K562 (cell line): ENCODE results near the gene BZW2. TPM values are rescaled to one million over a fixed set of nuclear protein-coding genes. Genes with fewer than 3 reads are reported as not detected.

Experiments used
- E2F3 ChIP-seq: fragments of 250-450 bp; sonication (Bioruptor Pico); IDR thresholded peaks from 2 replicates; pipeline ENCODE4 v1.4.0; 2020; ENCODE audit warnings: mild to moderate bottlenecking
- HCFC1 ChIP-seq: IDR thresholded peaks from 2 replicates; pipeline ENCODE4 v1.6.1; 2012; ENCODE audit warnings: low read depth, low read length, improper control_type of control experiment
- L3MBTL2 ChIP-seq: fragments of 450-650 bp; IDR thresholded peaks from 2 replicates; pipeline ENCODE4 v1.6.1; 2016; ENCODE audit warnings: mild to moderate bottlenecking, moderate library complexity
- LCOR ChIP-seq: sonication (generic); formaldehyde crosslinking; IDR thresholded peaks from 2 replicates; pipeline ENCODE4 v1.8.0; 2022; ENCODE audit warnings: mild to moderate bottlenecking, missing genetic modification reagents
- MBD2 ChIP-seq: sonication (generic); IDR thresholded peaks from 2 replicates; pipeline ENCODE4 v1.6.1; 2016; ENCODE audit warnings: low read depth, borderline replicate concordance
- NCOA1 ChIP-seq: fragments of 450-650 bp; IDR thresholded peaks from 2 replicates; pipeline ENCODE4 v1.6.1; 2016; ENCODE audit warnings: low read depth
- NR4A1 ChIP-seq, 2 experiments: fragments of 250-450 bp in 1 of 2; fragments of 450-650 bp in 1 of 2; sonication (Bioruptor Pico) in 1 of 2; IDR thresholded peaks; 2 replicates each; pipeline versions ENCODE4 v1.4.0 to v1.6.1; 2016 to 2020; ENCODE audit warnings: mild to moderate bottlenecking in 2 of 2, missing compliant biosample characterization in 1 of 2, missing genetic modification characterization in 1 of 2, moderate library complexity in 1 of 2
- PPARD ChIP-seq: fragments of 250-450 bp; sonication (Bioruptor Pico); IDR thresholded peaks from 2 replicates; pipeline ENCODE4 v1.8.0; 2022; ENCODE audit warnings: inconsistent platforms, mild to moderate bottlenecking, moderate library complexity
- SMARCB1 ChIP-seq: IDR thresholded peaks from 2 replicates; pipeline ENCODE4 v1.6.1; 2011; ENCODE audit warnings: improper control_type of control experiment, low read depth; ENCODE audit not compliant: insufficient read length
- SP1 ChIP-seq: sonication (generic); formaldehyde crosslinking; IDR thresholded peaks from 2 replicates; pipeline ENCODE4 v1.8.1; 2022; ENCODE audit warnings: mild to moderate bottlenecking, missing genetic modification reagents
- TAL1 ChIP-seq: fragments of 450-650 bp; IDR thresholded peaks from 2 replicates; pipeline ENCODE4 v1.6.1; 2016; ENCODE audit warnings: mild to moderate bottlenecking
- ZC3H4 ChIP-seq: sonication (generic); formaldehyde crosslinking; IDR thresholded peaks from 2 replicates; pipeline ENCODE4 v1.9.0; 2021; ENCODE audit warnings: missing genetic modification reagents, borderline replicate concordance
- ZNF133 ChIP-seq: fragments of 250-450 bp; sonication (Bioruptor Pico); IDR thresholded peaks from 2 replicates; pipeline ENCODE4 v1.4.0; 2020; ENCODE audit warnings: mild to moderate bottlenecking
- polyA plus RNA-seq, 8 experiments: library from polyadenylated mRNA; depleted of rRNA in 4 of 8; stranded (reverse) in 5 of 8; unstranded in 3 of 8; fragments of >200 nt; fragmentation: Nextera tagmentation in 2 of 8; fragmentation: Illumina TruSeq in 1 of 8; extraction: Ambion mirVana in 2 of 8; extraction: Trizol in 1 of 8; gene quantifications; 2 replicates each; pipeline versions ENCODE4 v1.2.1 to v1.2.3, GENCODE V29; 2011 to 2014; ENCODE audit warnings: inconsistent platforms in 1 of 8, missing spikeins in 1 of 8
- total RNA-seq, 7 experiments: library from RNA; depleted of rRNA in 6 of 7; stranded (reverse); fragments of >200 nt in 6 of 7; fragmentation: Illumina TruSeq in 2 of 7; extraction: Trizol in 2 of 7; gene quantifications; 2 replicates each; pipeline versions ENCODE4 v1.2.1 to v1.2.3, GENCODE V29; 2011 to 2021; ENCODE audit warnings: low replicate concordance in 1 of 7
- TF ChIP-seq, protein P1 (sequence below), 2 experiments: fragments of 450-650 bp in 1 of 2; IDR thresholded peaks; 2 replicates each; pipeline ENCODE4 v1.6.1; 2011 to 2017; ENCODE audit warnings: low read depth in 2 of 2, antibody characterized with exemption in 1 of 2, borderline replicate concordance in 1 of 2, low read length in 1 of 2, mild to moderate bottlenecking in 1 of 2, mixed read lengths in 1 of 2; ENCODE audit not compliant: control insufficient read depth in 1 of 2
- TF ChIP-seq, protein P2 (sequence below): sonication (generic); formaldehyde crosslinking; IDR thresholded peaks from 2 replicates; pipeline ENCODE4 v1.8.1; 2023; ENCODE audit warnings: mild to moderate bottlenecking, missing genetic modification reagents
- TF ChIP-seq, protein P3 (sequence below): sonication (generic); formaldehyde crosslinking; IDR thresholded peaks from 2 replicates; pipeline ENCODE4 v1.9.0; 2022; ENCODE audit warnings: mild to moderate bottlenecking, missing genetic modification reagents

Gene BZW2
- total and polyA plus RNA-seq, 9 of the 15 experiments (the other 6 are each of a cell fraction or from before 2014, with no cell fraction given): 140 to 316 (median 173) TPM

DNA sequence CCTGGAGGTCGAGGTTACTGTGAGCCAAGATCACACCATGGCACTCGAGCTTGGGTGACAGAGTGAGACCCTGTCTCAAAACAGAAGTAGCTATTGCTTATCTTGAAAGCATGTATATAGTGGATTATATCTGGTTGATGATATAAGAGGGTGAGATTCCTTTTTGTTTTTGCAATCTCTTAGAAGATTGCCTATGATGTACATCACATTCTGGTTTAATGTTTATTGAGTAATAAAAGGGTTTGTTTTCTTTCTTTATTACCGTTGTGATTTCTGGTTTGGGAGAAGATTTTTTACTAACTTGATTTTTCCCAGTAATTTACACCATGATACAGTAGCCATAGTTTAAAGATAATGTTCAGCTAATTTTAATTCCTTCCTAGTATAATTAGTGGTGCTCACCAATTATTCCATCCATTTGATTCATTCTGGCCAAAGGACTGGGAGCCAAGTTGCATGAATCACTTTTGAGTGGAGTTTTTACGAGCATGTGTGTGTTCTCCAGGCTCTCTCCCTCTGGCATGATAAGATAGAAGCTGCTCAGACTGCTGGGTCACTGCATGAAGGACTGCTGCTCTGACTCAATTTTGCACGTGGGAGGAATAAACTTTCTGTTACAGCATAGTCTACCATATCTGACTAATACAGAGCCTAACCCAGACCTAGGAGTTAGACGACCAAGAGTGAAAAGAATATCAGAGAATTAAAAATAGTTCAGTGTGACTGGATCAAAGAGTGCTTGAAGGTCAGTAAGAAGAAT lies 94.1 kb downstream of the BZW2 start (continued):
- TF ChIP-seq LCOR (CRISPR knock-in tag): peak; percentile 82; the same call in 1 of the 2 replicates
- peak; percentile 92 for TF ChIP-seq L3MBTL2
- TF ChIP-seq TAL1: peak; percentile 91
- peak; percentile 44; the same call in 1 of the 2 replicates for TF ChIP-seq SP1
- TF ChIP-seq, protein P1, sequence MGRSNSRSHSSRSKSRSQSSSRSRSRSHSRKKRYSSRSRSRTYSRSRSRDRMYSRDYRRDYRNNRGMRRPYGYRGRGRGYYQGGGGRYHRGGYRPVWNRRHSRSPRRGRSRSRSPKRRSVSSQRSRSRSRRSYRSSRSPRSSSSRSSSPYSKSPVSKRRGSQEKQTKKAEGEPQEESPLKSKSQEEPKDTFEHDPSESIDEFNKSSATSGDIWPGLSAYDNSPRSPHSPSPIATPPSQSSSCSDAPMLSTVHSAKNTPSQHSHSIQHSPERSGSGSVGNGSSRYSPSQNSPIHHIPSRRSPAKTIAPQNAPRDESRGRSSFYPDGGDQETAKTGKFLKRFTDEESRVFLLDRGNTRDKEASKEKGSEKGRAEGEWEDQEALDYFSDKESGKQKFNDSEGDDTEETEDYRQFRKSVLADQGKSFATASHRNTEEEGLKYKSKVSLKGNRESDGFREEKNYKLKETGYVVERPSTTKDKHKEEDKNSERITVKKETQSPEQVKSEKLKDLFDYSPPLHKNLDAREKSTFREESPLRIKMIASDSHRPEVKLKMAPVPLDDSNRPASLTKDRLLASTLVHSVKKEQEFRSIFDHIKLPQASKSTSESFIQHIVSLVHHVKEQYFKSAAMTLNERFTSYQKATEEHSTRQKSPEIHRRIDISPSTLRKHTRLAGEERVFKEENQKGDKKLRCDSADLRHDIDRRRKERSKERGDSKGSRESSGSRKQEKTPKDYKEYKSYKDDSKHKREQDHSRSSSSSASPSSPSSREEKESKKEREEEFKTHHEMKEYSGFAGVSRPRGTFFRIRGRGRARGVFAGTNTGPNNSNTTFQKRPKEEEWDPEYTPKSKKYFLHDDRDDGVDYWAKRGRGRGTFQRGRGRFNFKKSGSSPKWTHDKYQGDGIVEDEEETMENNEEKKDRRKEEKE (IDR thresholded peaks at IDR 0.05; ENCODE audit: borderline replicate concordance in 1 of 2, control insufficient read depth in 1 of 2, low read depth in 2 of 2, low read length in 1 of 2): peak in 1 of 2 experiments; percentile 76; a peak in 1 of 4 replicates
- no peak for TF ChIP-seq ZNF133 (CRISPR knock-in tag)
- TF ChIP-seq, protein P2, sequence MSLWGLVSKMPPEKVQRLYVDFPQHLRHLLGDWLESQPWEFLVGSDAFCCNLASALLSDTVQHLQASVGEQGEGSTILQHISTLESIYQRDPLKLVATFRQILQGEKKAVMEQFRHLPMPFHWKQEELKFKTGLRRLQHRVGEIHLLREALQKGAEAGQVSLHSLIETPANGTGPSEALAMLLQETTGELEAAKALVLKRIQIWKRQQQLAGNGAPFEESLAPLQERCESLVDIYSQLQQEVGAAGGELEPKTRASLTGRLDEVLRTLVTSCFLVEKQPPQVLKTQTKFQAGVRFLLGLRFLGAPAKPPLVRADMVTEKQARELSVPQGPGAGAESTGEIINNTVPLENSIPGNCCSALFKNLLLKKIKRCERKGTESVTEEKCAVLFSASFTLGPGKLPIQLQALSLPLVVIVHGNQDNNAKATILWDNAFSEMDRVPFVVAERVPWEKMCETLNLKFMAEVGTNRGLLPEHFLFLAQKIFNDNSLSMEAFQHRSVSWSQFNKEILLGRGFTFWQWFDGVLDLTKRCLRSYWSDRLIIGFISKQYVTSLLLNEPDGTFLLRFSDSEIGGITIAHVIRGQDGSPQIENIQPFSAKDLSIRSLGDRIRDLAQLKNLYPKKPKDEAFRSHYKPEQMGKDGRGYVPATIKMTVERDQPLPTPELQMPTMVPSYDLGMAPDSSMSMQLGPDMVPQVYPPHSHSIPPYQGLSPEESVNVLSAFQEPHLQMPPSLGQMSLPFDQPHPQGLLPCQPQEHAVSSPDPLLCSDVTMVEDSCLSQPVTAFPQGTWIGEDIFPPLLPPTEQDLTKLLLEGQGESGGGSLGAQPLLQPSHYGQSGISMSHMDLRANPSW (CRISPR knock-in tag): no peak
- peak; percentile 83 for TF ChIP-seq MBD2
- peak; percentile 80 for TF ChIP-seq NCOA1
- TF ChIP-seq, protein P3, sequence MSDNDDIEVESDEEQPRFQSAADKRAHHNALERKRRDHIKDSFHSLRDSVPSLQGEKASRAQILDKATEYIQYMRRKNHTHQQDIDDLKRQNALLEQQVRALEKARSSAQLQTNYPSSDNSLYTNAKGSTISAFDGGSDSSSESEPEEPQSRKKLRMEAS: peak; percentile 81
- no peak for TF ChIP-seq ZC3H4 (CRISPR knock-in tag)
- TF ChIP-seq E2F3 (CRISPR knock-in tag): no peak
- no peak for TF ChIP-seq NR4A1 (CRISPR knock-in tag; IDR thresholded peaks at IDR 0.05)
- no peak for TF ChIP-seq NR4A1 (tag; IDR thresholded peaks at IDR 0.05)
- TF ChIP-seq HCFC1: no peak
- no peak for TF ChIP-seq SMARCB1
- TF ChIP-seq PPARD (CRISPR knock-in tag): no peak
